WTC11 (cell line): ENCODE results near the gene PFDN2. TPM values are rescaled to one million over a fixed set of nuclear protein-coding genes. Genes with fewer than 3 reads are reported as not detected.

Experiments used
- ATAC-seq: fragments of 200-7000 bp; cut with Tn5 transposase; 2 replicates; pipeline ENCODE4 v1.10.0; 2021; ENCODE audit warnings: mild to moderate bottlenecking, moderate library complexity
- CTCF ChIA-PET: fragments of 300-600 bp; sonication (Branson Sonifier 250); formaldehyde crosslinking; loops from one replicate; lab custom pipeline; 2021; ENCODE audit warnings: antibody characterized with exemption; lab: Charles Lee
- POLR2A ChIA-PET: fragments of 350-600 bp; sonication (Branson Sonifier 250); formaldehyde crosslinking; loops from one replicate; lab custom pipeline; 2021; ENCODE audit warnings: antibody characterized with exemption; lab: Charles Lee
- DNase-seq: peaks from one replicate; pipeline ENCODE4 v3.0.0; 2021; ENCODE audit warnings: low spot score
- H3K27ac Mint-ChIP-seq: 2 replicates; pipeline ENCODE4 v1.8.0; 2021; ENCODE audit warnings: mixed read lengths
- H3K27me3 Mint-ChIP-seq: 2 replicates; pipeline ENCODE4 v1.8.0; 2021; ENCODE audit warnings: low read depth, mild to moderate bottlenecking, moderate library complexity, mixed read lengths
- H3K36me3 Mint-ChIP-seq: 2 replicates; pipeline ENCODE4 v1.8.0; 2021; ENCODE audit warnings: mixed read lengths
- H3K4me1 Mint-ChIP-seq: 2 replicates; pipeline ENCODE4 v1.8.0; 2022; ENCODE audit warnings: mixed read lengths
- H3K4me3 Mint-ChIP-seq: 2 replicates; pipeline ENCODE4 v1.8.0; 2021; ENCODE audit warnings: mild to moderate bottlenecking, moderate library complexity, mixed read lengths
- H3K9me3 Mint-ChIP-seq: 2 replicates; pipeline ENCODE4 v1.8.0; 2021; ENCODE audit warnings: mixed read lengths
- CTCF ChIP-seq: fragments of 200-600 bp; IDR thresholded peaks from 2 replicates; pipeline ENCODE4 v1.8.0; 2022; ENCODE audit warnings: antibody characterized with exemption
- ERG ChIP-seq: fragments of 250-450 bp; sonication (Bioruptor Pico); IDR thresholded peaks from 2 replicates; pipeline ENCODE4 v1.8.0; 2021; ENCODE audit warnings: mild to moderate bottlenecking
- IRF2 ChIP-seq: sonication (generic); formaldehyde crosslinking; IDR thresholded peaks from 2 replicates; pipeline ENCODE4 v1.8.0; 2022; ENCODE audit warnings: low read depth, missing genetic modification reagents, borderline replicate concordance
- SMAD3 ChIP-seq: sonication (generic); formaldehyde crosslinking; IDR thresholded peaks from 2 replicates; pipeline ENCODE4 v1.8.0; 2022; ENCODE audit warnings: missing genetic modification reagents, mild to moderate bottlenecking, borderline replicate concordance
- SOX15 ChIP-seq: fragments of 250-450 bp; sonication (Bioruptor Pico); IDR thresholded peaks from 2 replicates; pipeline ENCODE4 v1.9.0; 2021; ENCODE audit warnings: mild to moderate bottlenecking
- SP1 ChIP-seq: sonication (generic); formaldehyde crosslinking; conservative IDR thresholded peaks from 2 replicates; pipeline ENCODE4 v1.8.1; 2022; ENCODE audit warnings: missing genetic modification reagents
- ZNF423 ChIP-seq: fragments of 250-450 bp; sonication (Bioruptor Pico); IDR thresholded peaks from 2 replicates; pipeline ENCODE4 v2.1.2; 2022; ENCODE audit warnings: mild to moderate bottlenecking, moderate library complexity
- ZNF512 ChIP-seq: sonication (generic); formaldehyde crosslinking; IDR thresholded peaks from 2 replicates; pipeline ENCODE4 v1.8.1; 2022; ENCODE audit warnings: missing genetic modification reagents, borderline replicate concordance
- ZNF532 ChIP-seq: fragments of 250-450 bp; sonication (Bioruptor Pico); IDR thresholded peaks from 2 replicates; pipeline ENCODE4 v1.9.0; 2021; ENCODE audit warnings: mild to moderate bottlenecking, borderline replicate concordance
- total RNA-seq: library from RNA; stranded (reverse); gene quantifications from 3 replicates; pipeline ENCODE4 v1.2.3, GENCODE V29; 2021
- TF ChIP-seq, protein P1 (sequence below): sonication (generic); formaldehyde crosslinking; IDR thresholded peaks from 2 replicates; pipeline ENCODE4 v1.8.0; 2022; ENCODE audit warnings: mild to moderate bottlenecking, missing genetic modification reagents
- TF ChIP-seq, protein P2 (sequence below): sonication (generic); formaldehyde crosslinking; IDR thresholded peaks from 2 replicates; pipeline ENCODE4 v1.8.0; 2023; ENCODE audit warnings: missing genetic modification reagents, mild to moderate bottlenecking, borderline replicate concordance
- TF ChIP-seq, protein P3 (sequence below): fragments of 250-450 bp; sonication (Bioruptor Pico); IDR thresholded peaks from 2 replicates; pipeline ENCODE4 v1.9.0; 2021; ENCODE audit warnings: mild to moderate bottlenecking
- TF ChIP-seq, protein P4 (sequence below): sonication (generic); formaldehyde crosslinking; IDR thresholded peaks from 2 replicates; pipeline ENCODE4 v1.8.0; 2022; ENCODE audit warnings: missing genetic modification reagents

PFDN2 gene
- total RNA-seq, 1 experiment from 2014 or later, result 92.6 TPM

- POLR2A ChIA-PET, result interaction anchor here (0.6 kb wide), 1 partner anchor 67 kb away, joined by 3 read pairs; no protein-coding TSS in a partner anchor
- no peak overlapping the region for H3K27ac Mint-ChIP-seq
- TF ChIP-seq ZNF532 (CRISPR knock-in tag), result no peak
- no peak for TF ChIP-seq SMAD3
- no peak for TF ChIP-seq IRF2 (CRISPR knock-in tag)
- TF ChIP-seq, protein P1, sequence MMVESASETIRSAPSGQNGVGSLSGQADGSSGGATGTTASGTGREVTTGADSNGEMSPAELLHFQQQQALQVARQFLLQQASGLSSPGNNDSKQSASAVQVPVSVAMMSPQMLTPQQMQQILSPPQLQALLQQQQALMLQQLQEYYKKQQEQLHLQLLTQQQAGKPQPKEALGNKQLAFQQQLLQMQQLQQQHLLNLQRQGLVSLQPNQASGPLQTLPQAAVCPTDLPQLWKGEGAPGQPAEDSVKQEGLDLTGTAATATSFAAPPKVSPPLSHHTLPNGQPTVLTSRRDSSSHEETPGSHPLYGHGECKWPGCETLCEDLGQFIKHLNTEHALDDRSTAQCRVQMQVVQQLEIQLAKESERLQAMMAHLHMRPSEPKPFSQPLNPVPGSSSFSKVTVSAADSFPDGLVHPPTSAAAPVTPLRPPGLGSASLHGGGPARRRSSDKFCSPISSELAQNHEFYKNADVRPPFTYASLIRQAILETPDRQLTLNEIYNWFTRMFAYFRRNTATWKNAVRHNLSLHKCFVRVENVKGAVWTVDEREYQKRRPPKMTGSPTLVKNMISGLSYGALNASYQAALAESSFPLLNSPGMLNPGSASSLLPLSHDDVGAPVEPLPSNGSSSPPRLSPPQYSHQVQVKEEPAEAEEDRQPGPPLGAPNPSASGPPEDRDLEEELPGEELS, result no peak
- TF ChIP-seq SP1, result no peak
- TF ChIP-seq, protein P2, sequence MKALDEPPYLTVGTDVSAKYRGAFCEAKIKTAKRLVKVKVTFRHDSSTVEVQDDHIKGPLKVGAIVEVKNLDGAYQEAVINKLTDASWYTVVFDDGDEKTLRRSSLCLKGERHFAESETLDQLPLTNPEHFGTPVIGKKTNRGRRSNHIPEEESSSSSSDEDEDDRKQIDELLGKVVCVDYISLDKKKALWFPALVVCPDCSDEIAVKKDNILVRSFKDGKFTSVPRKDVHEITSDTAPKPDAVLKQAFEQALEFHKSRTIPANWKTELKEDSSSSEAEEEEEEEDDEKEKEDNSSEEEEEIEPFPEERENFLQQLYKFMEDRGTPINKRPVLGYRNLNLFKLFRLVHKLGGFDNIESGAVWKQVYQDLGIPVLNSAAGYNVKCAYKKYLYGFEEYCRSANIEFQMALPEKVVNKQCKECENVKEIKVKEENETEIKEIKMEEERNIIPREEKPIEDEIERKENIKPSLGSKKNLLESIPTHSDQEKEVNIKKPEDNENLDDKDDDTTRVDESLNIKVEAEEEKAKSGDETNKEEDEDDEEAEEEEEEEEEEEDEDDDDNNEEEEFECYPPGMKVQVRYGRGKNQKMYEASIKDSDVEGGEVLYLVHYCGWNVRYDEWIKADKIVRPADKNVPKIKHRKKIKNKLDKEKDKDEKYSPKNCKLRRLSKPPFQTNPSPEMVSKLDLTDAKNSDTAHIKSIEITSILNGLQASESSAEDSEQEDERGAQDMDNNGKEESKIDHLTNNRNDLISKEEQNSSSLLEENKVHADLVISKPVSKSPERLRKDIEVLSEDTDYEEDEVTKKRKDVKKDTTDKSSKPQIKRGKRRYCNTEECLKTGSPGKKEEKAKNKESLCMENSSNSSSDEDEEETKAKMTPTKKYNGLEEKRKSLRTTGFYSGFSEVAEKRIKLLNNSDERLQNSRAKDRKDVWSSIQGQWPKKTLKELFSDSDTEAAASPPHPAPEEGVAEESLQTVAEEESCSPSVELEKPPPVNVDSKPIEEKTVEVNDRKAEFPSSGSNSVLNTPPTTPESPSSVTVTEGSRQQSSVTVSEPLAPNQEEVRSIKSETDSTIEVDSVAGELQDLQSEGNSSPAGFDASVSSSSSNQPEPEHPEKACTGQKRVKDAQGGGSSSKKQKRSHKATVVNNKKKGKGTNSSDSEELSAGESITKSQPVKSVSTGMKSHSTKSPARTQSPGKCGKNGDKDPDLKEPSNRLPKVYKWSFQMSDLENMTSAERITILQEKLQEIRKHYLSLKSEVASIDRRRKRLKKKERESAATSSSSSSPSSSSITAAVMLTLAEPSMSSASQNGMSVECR (CRISPR knock-in tag), result no peak
- TF ChIP-seq CTCF, result no peak
- no peak for TF ChIP-seq ZNF423
- TF ChIP-seq, protein P3, sequence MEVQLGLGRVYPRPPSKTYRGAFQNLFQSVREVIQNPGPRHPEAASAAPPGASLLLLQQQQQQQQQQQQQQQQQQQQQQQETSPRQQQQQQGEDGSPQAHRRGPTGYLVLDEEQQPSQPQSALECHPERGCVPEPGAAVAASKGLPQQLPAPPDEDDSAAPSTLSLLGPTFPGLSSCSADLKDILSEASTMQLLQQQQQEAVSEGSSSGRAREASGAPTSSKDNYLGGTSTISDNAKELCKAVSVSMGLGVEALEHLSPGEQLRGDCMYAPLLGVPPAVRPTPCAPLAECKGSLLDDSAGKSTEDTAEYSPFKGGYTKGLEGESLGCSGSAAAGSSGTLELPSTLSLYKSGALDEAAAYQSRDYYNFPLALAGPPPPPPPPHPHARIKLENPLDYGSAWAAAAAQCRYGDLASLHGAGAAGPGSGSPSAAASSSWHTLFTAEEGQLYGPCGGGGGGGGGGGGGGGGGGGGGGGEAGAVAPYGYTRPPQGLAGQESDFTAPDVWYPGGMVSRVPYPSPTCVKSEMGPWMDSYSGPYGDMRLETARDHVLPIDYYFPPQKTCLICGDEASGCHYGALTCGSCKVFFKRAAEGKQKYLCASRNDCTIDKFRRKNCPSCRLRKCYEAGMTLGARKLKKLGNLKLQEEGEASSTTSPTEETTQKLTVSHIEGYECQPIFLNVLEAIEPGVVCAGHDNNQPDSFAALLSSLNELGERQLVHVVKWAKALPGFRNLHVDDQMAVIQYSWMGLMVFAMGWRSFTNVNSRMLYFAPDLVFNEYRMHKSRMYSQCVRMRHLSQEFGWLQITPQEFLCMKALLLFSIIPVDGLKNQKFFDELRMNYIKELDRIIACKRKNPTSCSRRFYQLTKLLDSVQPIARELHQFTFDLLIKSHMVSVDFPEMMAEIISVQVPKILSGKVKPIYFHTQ (CRISPR knock-in tag), result no peak
- no peak for TF ChIP-seq ERG
- TF ChIP-seq, protein P4, sequence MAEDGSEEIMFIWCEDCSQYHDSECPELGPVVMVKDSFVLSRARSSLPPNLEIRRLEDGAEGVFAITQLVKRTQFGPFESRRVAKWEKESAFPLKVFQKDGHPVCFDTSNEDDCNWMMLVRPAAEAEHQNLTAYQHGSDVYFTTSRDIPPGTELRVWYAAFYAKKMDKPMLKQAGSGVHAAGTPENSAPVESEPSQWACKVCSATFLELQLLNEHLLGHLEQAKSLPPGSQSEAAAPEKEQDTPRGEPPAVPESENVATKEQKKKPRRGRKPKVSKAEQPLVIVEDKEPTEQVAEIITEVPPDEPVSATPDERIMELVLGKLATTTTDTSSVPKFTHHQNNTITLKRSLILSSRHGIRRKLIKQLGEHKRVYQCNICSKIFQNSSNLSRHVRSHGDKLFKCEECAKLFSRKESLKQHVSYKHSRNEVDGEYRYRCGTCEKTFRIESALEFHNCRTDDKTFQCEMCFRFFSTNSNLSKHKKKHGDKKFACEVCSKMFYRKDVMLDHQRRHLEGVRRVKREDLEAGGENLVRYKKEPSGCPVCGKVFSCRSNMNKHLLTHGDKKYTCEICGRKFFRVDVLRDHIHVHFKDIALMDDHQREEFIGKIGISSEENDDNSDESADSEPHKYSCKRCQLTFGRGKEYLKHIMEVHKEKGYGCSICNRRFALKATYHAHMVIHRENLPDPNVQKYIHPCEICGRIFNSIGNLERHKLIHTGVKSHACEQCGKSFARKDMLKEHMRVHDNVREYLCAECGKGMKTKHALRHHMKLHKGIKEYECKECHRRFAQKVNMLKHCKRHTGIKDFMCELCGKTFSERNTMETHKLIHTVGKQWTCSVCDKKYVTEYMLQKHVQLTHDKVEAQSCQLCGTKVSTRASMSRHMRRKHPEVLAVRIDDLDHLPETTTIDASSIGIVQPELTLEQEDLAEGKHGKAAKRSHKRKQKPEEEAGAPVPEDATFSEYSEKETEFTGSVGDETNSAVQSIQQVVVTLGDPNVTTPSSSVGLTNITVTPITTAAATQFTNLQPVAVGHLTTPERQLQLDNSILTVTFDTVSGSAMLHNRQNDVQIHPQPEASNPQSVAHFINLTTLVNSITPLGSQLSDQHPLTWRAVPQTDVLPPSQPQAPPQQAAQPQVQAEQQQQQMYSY (CRISPR knock-in tag), result no peak
- TF ChIP-seq SOX15 (CRISPR knock-in tag), result no peak
- no peak for TF ChIP-seq ZNF512 (CRISPR knock-in tag)
- TF ChIP-seq, all 79 proteins: peak for 0
- peaks cover 4% of the 10 kb centered on the region; the same call in 1 of the 2 replicates for H3K27me3 Mint-ChIP-seq
- H3K9me3 Mint-ChIP-seq, result no peaks in the 10 kb centered on the region
- ATAC-seq (no peak), DNase-seq (no peak)
- peaks cover 22% of the 10 kb centered on the region for H3K4me1 Mint-ChIP-seq
- no peak overlapping the region for H3K4me3 Mint-ChIP-seq
- CTCF ChIA-PET, result interaction anchor here (0.8 to 4.1 kb wide), 10 partner anchors 8 to 179 kb away, joined by 3 to 109 read pairs (median 6); partner anchors contain the start of genes KLHDC9, NECTIN4, TSTD1 and USF1
- no peaks in the 10 kb centered on the region for H3K36me3 Mint-ChIP-seq
Observed at GRCh38 chr1:161070761-161071160, 47.1 kb downstream of the PFDN2 start.
